Vagina (tissue), 2 donors: ENCODE data around the gene CARD8.

Experiments
- CTCF ChIP-seq, 3 experiments: fragments of 450-650 bp in 2 of 3; fragments of 200-600 bp in 1 of 3; sonication (generic) in 1 of 3; IDR thresholded peaks; one replicate each; pipeline ENCODE4 v1.5.1; 2017 to 2019; ENCODE audit warnings: antibody characterized with exemption in 3 of 3, mild to moderate bottlenecking in 2 of 3, moderate library complexity in 2 of 3
- POLR2A ChIP-seq, 2 donors: fragments of 450-650 bp; IDR thresholded peaks; one replicate each; pipeline ENCODE4 v1.6.1; 2017; ENCODE audit warnings: antibody characterized with exemption in 2 of 2, mild to moderate bottlenecking in 2 of 2, moderate library complexity in 2 of 2
- POLR2AphosphoS5 ChIP-seq, 2 donors: sonication (generic); formaldehyde crosslinking; IDR thresholded peaks; one replicate each; pipeline ENCODE4 v1.9.0; 2017; ENCODE audit warnings: antibody characterized with exemption in 2 of 2, mild to moderate bottlenecking in 2 of 2, low read depth in 1 of 2; ENCODE audit not compliant: insufficient read depth in 1 of 2

- no peak for TF ChIP-seq CTCF (IDR thresholded peaks at IDR 0.05)
- no peak for TF ChIP-seq POLR2A (IDR thresholded peaks at IDR 0.05)
- TF ChIP-seq POLR2AphosphoS5 (IDR thresholded peaks at IDR 0.05; ENCODE audit: insufficient read depth in 1 of 2, low read depth in 1 of 2): no peak
These were observed 63.0 kb downstream of the CARD8 start for GRCh38 chr19:48192750-48193149.
